HG03045 (cell line): Measurements from ENCODE around the gene IRS2.

Source experiments
- ATAC-seq: cut with Tn5 transposase; IDR thresholded peaks from one replicate; pipeline ENCODE4 v1.9.1; 2021; ENCODE audit warnings: mild to moderate bottlenecking, moderate library complexity; ENCODE audit not compliant: unreplicated experiment

Gene IRS2

DNA sequence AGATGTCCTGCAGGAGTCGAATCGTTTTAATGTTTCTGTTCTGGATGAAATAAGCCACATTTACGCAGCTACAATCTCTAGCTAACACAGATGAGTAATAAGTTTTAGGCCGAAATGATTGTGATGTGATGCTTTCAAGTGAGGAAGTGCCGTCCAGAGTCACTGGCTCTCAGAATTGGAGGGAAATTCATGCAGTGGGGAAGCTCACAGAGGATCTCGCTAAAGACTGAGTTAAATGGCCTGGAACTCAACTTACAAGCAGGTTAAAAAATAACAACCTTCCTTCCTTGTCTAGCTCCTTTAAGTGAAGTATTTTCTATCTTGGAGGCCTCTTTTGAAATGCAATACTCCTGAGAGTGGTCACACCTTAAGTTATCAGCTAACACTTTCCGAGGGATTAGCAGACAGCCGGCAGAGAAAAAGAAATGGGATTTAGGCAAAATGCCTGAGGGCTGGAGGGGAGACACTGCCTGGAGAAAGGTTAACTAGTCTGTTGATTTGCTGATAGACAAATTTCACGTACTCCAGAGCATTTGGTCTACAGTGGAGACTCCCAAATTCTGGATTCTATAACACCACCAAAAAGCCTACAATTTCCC is 74.2 kb downstream of the IRS2 start:
- ATAC-seq = no peak

DNA sequence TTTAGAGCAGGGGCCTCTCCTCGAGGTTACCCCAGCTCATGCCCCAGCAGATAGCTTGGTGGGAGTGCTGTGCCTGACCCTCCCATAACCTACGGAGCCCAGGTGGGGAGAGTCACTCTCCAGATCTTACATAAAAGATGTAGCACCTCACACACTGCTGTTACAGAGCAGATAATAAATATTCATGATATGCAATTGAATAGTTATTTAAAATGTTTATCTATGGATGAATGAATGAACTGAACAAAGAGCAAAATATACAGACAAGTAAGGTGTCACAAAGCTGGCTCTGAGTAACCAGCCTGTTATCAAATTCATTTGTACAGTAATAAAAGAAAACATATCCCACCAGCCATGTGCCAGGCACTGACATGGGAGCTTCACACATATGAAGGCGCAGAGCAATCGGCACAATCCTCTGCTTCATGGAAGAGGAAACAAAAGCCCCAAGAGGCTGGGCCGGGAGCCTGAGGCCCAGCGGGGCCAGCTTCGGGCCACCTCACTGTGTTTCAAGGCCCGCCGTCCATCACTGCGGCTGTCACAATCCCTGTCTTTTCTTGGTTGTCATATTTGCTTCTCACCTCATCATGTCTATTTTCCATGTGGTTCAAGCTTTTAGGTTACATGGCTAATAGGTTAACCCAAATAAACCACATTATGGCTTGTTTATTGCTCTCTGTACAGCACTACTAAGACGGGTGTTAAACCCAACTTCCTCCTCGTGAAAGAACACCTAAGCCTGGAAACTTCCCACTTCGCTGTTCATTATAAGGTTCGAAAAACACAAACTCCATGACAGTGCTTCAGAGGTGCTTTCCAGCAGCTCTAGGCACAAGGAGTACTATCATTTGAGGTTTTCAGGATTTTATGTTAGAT is 78.4 kb downstream of the IRS2 start:
- no peak for ATAC-seq

DNA sequence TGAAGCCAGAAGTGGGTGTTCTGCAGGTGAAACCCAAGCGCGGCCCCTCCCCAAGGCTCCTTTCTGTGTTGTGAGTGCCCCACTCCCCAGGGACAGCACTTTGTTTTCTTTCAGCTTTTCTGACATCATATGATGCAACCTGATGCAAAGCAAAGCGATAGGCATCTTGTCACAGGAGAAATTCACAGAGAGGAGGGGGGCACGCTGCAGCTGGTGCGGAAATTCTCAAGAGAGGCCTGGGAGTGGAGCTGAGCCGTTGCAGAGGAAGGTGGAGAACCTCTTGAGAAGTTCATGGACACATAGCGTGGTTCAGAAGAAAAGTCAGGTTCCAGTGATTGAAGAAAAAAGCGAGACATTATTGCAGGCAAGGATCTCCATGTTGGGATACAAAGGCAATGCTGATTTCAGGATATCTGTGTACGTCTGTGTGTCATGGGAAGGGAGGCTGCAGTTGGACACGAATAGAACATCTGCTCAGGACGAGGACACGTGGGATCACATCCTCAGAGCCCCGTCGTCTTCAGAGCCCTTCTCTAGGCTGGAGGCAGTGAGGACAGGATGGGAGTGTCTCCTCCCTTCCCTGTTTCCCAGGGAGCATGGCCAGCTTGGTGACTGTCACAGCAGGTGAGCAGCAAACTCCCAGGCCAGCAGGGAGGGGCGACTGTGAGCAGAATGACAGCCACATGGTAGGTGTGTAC is 79.2 kb downstream of the IRS2 start:
- ATAC-seq = no peak

DNA sequence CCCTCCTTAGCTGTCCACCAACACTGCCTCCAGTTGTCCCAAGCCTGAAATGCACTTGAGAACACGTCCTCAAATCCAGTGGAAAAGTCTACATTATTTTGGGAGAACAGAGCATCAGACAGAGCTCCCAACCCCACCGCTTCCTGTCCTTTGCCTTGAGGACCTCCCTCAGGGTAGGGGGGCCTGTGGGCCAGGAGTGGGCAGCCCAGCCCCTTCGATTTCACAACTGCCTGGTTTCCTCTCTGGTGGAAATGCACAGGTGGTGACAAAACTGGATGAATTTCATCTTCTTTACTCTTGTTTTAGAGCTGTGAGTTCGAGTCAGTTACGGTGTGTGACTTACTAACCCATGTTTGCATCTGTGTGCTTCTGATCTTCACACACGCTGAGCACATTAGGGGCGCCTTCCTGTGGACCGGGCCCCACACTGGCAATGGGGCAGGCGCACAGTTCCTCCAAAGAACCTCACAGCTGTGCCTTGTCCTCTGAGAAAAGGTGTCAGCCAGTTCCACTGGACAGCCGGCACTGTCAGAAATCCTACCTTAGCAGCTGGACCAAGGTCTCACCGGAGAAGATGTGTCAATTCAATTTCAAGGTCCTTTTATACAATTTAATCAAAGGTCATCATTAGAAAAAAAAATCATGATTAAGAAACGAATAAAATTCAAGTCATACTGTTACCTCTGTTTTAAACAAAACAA is 80.2 kb downstream of the IRS2 start:
- ATAC-seq = no peak

DNA sequence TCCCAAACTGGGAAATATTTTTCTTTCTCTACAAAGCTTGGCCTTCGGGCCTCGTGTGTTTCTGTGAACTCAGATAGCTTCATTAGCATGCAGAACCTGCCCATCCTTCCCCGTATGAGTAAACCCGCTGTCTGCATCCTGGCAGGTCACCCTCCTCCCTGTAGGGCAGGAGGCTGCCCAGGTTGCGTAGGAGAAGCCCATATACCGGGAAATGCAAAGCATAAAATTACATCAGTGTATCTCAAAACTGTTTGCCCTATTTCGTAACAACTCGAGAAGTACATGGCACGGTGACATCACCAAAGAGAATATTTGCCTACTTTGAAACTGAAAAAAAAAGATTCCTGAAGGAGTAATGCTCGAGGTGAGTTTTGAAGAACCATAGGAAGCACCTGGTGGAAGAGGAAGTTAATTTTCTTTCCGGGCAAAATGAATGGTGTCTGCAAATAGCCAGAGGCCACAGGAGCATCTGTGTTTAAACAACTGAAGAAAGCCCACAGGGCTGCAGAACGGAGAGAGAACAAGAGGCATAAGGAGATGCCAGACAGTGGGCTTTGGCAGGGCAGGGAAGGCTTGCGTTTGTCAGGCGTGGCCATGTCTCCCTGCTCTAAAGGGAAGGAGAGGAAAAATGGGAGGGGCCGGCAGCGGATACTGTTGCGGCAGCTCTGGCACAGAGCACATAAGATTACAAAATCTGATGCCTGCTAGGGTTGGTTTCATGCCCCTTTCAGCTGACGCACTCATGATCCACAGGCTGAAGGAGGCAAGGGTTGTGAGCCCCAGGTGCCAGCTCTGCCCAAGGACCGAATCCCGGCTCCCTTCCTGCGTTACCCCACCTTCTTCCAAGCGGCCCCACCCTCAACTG is 81.4 kb downstream of the IRS2 start:
- ATAC-seq = no peak

DNA sequence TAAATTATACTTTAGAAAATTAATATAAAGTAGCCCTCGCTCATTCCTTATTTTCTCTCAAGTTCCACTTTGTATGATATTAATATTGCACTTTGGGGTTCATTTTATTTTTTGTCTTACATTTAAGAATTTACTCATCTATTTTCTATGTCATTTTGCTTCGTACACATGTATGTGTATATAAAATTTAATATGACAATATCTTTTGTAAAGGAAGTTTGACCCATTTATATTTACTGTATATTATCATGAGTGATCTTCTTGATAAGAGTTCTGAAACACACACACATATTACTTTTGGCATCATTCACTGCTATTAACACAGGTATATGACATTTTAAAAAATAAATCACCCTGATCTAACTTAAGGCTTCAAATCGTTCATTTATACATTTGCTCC is 83.1 kb downstream of the IRS2 start:
- ATAC-seq = no peak
